ENCODE data around the gene GOLGA6C. TPM values are rescaled to one million over a fixed set of nuclear protein-coding genes. Genes with fewer than 3 reads are reported as not detected.

GOLGA6C gene
- polyA plus RNA-seq, 1 donor (not counting 4 experiments of a cell fraction or from before 2014, with no cell fraction given), result not detected

DNA sequence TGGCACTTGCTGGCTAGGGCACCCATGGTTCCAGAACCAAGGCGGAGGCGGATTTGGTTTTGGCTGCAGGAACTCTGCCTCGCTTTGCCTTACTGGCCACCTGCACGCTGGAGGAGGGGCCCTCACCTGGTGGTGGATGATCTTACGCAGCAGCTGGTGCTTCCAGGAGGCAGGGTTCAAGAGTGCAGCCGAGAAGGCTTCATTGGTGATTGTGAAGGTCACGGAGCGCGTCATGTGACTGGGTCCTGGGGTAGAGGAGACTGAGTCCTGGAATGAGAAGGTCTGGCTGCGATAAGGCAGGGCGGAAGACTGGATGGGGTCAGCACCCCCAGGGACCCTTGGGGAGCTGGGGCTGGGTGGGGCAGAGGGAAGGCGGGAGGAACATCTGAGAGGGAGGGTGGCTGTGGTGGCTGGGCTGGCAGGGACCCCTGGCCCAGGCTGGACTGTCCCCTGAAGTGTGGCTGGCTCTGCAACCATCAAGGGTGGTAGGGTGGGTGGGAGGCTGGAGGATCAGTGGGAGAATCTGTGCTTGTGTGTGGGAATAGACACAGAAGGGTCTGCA lies 25.8 kb upstream of the GOLGA6C start:
- TF ChIP-seq EZH2 (IDR thresholded peaks at IDR 0.05; ENCODE audit: low read length), result no peak
- TF ChIP-seq, protein P1, sequence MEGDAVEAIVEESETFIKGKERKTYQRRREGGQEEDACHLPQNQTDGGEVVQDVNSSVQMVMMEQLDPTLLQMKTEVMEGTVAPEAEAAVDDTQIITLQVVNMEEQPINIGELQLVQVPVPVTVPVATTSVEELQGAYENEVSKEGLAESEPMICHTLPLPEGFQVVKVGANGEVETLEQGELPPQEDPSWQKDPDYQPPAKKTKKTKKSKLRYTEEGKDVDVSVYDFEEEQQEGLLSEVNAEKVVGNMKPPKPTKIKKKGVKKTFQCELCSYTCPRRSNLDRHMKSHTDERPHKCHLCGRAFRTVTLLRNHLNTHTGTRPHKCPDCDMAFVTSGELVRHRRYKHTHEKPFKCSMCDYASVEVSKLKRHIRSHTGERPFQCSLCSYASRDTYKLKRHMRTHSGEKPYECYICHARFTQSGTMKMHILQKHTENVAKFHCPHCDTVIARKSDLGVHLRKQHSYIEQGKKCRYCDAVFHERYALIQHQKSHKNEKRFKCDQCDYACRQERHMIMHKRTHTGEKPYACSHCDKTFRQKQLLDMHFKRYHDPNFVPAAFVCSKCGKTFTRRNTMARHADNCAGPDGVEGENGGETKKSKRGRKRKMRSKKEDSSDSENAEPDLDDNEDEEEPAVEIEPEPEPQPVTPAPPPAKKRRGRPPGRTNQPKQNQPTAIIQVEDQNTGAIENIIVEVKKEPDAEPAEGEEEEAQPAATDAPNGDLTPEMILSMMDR (optimal IDR thresholded peaks at IDR 0.05 in 1 of 3, IDR thresholded peaks at IDR 0.05 in 1 of 3, conservative IDR thresholded peaks at IDR 0.05 in 1 of 3; ENCODE audit: extremely low read depth in 1 of 3, insufficient read depth in 2 of 3, low read length in 3 of 3), result no peak
- H3K27me3 ChIP-seq (ENCODE audit: control insufficient read depth, extremely low read depth, insufficient read depth, low read length), result peaks cover 32% of the 10 kb centered on the region
- no peak overlapping the region for H3K4me2 ChIP-seq (ENCODE audit: control insufficient read depth, extremely low read depth, insufficient read depth, low read depth, low read length)
- no peaks in the 10 kb centered on the region for H4K20me1 ChIP-seq (ENCODE audit: control insufficient read depth, extremely low read depth, insufficient read depth, low read length)
- no peaks in the 10 kb centered on the region for H3K4me1 ChIP-seq (ENCODE audit: control insufficient read depth, extremely low read depth, insufficient read depth, low read length)
- no peaks in the 10 kb centered on the region for H3K9me3 ChIP-seq (ENCODE audit: control insufficient read depth, low read depth, low read length)
- no peaks in the 10 kb centered on the region for H3K36me3 ChIP-seq (ENCODE audit: control insufficient read depth in 2 of 2, extremely low read depth in 1 of 2, insufficient read depth in 2 of 2, low read length in 2 of 2)
- FAIRE-seq (no peak), DNase-seq (ENCODE audit: low read depth, low spot score) (no peak)
- no peaks in the 10 kb centered on the region for H3K79me2 ChIP-seq (ENCODE audit: control insufficient read depth, insufficient read depth, low read length)
- H3K27ac ChIP-seq (ENCODE audit: control insufficient read depth, insufficient read depth, low read length), result no peak overlapping the region
- H3K4me3 ChIP-seq (ENCODE audit: control insufficient read depth in 2 of 3, extremely low read depth in 1 of 3, insufficient read depth in 2 of 3, low read depth in 1 of 3, low read length in 3 of 3), result no peak overlapping the region
- H3K9me1 ChIP-seq (ENCODE audit: control insufficient read depth, extremely low read depth, insufficient read depth, low read length), result no peaks in the 10 kb centered on the region
- dilution Hi-C loops (cut with MboI; ENCODE audit: extremely low pct_ligation_motif_present, low sequenced_read_pairs), result no loop called here
- H3K9ac ChIP-seq (ENCODE audit: control insufficient read depth, extremely low read depth, insufficient read depth, low read length), result no peak overlapping the region
- H2AFZ ChIP-seq (ENCODE audit: control insufficient read depth, low read length), result no peak overlapping the region

DNA sequence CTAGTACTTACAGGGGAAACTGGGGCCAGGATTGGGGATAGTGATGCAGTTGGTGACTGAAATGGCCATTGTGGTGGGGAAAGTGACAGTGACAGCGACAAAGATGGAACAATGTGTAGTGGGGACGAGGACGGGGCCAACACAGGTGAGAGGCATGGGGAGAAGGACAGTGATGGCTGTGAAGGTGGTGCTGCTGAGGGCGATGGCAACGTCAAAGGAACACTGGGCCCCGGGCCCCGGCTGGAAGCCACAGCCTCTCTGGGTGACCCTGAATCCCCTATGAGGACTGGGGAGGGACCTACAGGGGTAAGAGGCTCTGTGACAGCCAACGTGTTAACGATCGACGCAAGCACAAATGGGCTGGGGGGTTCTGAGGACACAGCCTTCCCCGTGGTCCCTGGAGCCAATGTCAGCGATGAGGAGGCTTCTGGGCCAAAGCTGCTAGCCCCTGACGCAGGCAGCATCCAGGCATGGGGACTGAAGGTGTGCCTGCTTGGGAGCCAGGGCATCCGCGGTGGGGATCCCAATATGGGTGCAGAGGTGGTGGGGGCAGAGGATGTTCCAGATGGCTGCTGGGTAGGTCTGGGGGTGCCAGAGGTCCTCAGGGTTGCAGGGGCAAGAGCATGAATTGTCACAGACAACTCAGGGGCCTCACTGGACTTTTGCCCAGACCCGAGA lies 25.2 kb upstream of the GOLGA6C start:
- no peak overlapping the region for H3K4me3 ChIP-seq (ENCODE audit: control insufficient read depth in 2 of 3, extremely low read depth in 1 of 3, insufficient read depth in 2 of 3, low read depth in 1 of 3, low read length in 3 of 3)
- no peak for FAIRE-seq
- dilution Hi-C loops (cut with MboI; ENCODE audit: extremely low pct_ligation_motif_present, low sequenced_read_pairs), result no loop called here

More for the DNA sequence above, 25.2 kb upstream of the GOLGA6C start:
- Histone ChIP-seq H3K79me2 (ENCODE audit: control insufficient read depth, insufficient read depth, low read length) (no peaks in the 10 kb centered on the region), H4K20me1 (ENCODE audit: control insufficient read depth, extremely low read depth, insufficient read depth, low read length) (no peaks in the 10 kb centered on the region), H3K9me1 (ENCODE audit: control insufficient read depth, extremely low read depth, insufficient read depth, low read length) (no peaks in the 10 kb centered on the region), H3K4me1 (ENCODE audit: control insufficient read depth, extremely low read depth, insufficient read depth, low read length) (no peaks in the 10 kb centered on the region), H3K27ac (ENCODE audit: control insufficient read depth, insufficient read depth, low read length) (no peak overlapping the region), H3K4me2 (ENCODE audit: control insufficient read depth, extremely low read depth, insufficient read depth, low read depth, low read length) (no peak overlapping the region), H3K9me3 (ENCODE audit: control insufficient read depth, low read depth, low read length) (no peaks in the 10 kb centered on the region), H2AFZ (ENCODE audit: control insufficient read depth, low read length) (no peak overlapping the region), H3K27me3 (ENCODE audit: control insufficient read depth, extremely low read depth, insufficient read depth, low read length) (peaks cover 37% of the 10 kb centered on the region), H3K36me3 (ENCODE audit: control insufficient read depth in 2 of 2, extremely low read depth in 1 of 2, insufficient read depth in 2 of 2, low read length in 2 of 2) (no peaks in the 10 kb centered on the region), H3K9ac (ENCODE audit: control insufficient read depth, extremely low read depth, insufficient read depth, low read length) (no peak overlapping the region)
- TF ChIP-seq, protein P1 (optimal IDR thresholded peaks at IDR 0.05 in 1 of 3, IDR thresholded peaks at IDR 0.05 in 1 of 3, conservative IDR thresholded peaks at IDR 0.05 in 1 of 3; ENCODE audit: extremely low read depth in 1 of 3, insufficient read depth in 2 of 3, low read length in 3 of 3), result no peak
- TF ChIP-seq EZH2 (IDR thresholded peaks at IDR 0.05; ENCODE audit: low read length), result no peak
- no peak for DNase-seq (ENCODE audit: low read depth, low spot score)
